K562 (cell line): ENCODE measurements around the gene POU2F3. TPM values are rescaled to one million over a fixed set of nuclear protein-coding genes. Genes with fewer than 3 reads are reported as not detected.

Experiments
- ATAC-seq: fragments of 200-7000 bp; cut with Tn5 transposase; 3 replicates; pipeline ENCODE4 v1.9.1; 2020; ENCODE audit warnings: moderate library complexity
- BruUV-seq: library from RNA; stranded (reverse); fragments of 400-500 nt; replicated peaks from 2 replicates; lab custom pipeline; 2021; lab: Mats Ljungman, UMichigan
- CTCF ChIA-PET: fragments of 300-600 bp; formaldehyde crosslinking; extraction: SDS; loops from one replicate; lab custom pipeline; 2021; ENCODE audit warnings: low intra/inter-chr PET ratio; lab: Yijun Ruan, JAX
- POLR2A ChIA-PET: fragments of 300-600, 350-650 bp; sonication (Branson Sonifier 250); formaldehyde crosslinking; extraction: SDS; loops from one replicate; lab custom pipeline; 2021; ENCODE audit warnings: antibody characterized with exemption, inconsistent platforms; lab: Yijun Ruan, JAX
- DNase-seq, 4 experiments: peaks; one replicate each; pipeline versions ENCODE4 v3.0.0 to v3.0.0-alpha.2; 2011 to 2018; ENCODE audit warnings: low spot score in 3 of 4, mixed read lengths in 3 of 4; ENCODE audit errors: extremely low read depth in 1 of 4
- FAIRE-seq: peaks from 2 replicates; lab custom pipeline; 2011; peaks lifted over from hg19 to GRCh38; lab: Jason Lieb, UNC
- H2AFZ ChIP-seq: 2 replicates; pipeline ENCODE4 v1.6.0; 2011; ENCODE audit warnings: low read depth, low read length, control low read depth, inconsistent platforms
- H3K27ac ChIP-seq: fragments of 200-600 bp; 3 replicates; pipeline ENCODE4 v1.8.0; 2011; ENCODE audit warnings: low read depth, mild to moderate bottlenecking, control low read depth, inconsistent platforms, low read length, moderate library complexity, mixed read lengths; ENCODE audit errors: extremely low read depth
- H3K27me3 ChIP-seq, 2 experiments: fragments of 300-600 bp in 1 of 2; 2 replicates in 1 of 2; 3 replicates in 1 of 2; pipeline versions ENCODE4 v1.6.0 to v1.8.0; 2011; ENCODE audit warnings: inconsistent platforms in 2 of 2, low read length in 2 of 2, mild to moderate bottlenecking in 1 of 2, mixed read lengths in 1 of 2, moderate library complexity in 1 of 2; ENCODE audit not compliant: control insufficient read depth in 2 of 2, insufficient read depth in 2 of 2
- H3K36me3 ChIP-seq: fragments of 300-600 bp; 3 replicates; pipeline ENCODE4 v1.8.0; 2011; ENCODE audit warnings: mild to moderate bottlenecking, low read length, inconsistent platforms; ENCODE audit not compliant: control insufficient read depth, insufficient read depth
- H3K4me1 ChIP-seq, 2 experiments: fragments of 200-600 bp in 1 of 2; replicated peaks in 1 of 2; 2 replicates in 1 of 2; 3 replicates in 1 of 2; pipeline versions ENCODE4 v1.5.1 to v1.8.0; 2011; ENCODE audit warnings: inconsistent platforms in 2 of 2, low read length in 2 of 2, mild to moderate bottlenecking in 1 of 2, mixed read lengths in 1 of 2, moderate library complexity in 1 of 2; ENCODE audit not compliant: control insufficient read depth in 2 of 2, insufficient read depth in 2 of 2
- H3K4me2 ChIP-seq: 2 replicates; pipeline ENCODE4 v1.6.1; 2011; ENCODE audit warnings: low read length, control low read depth, inconsistent platforms, mixed read lengths; ENCODE audit not compliant: insufficient read depth
- H3K4me3 ChIP-seq: fragments of 200-600 bp; sonication (generic), shearing (Covaris generic); 2 replicates; pipeline ENCODE4 v1.5.1; 2016; ENCODE audit warnings: control low read depth, inconsistent platforms
- H3K79me2 ChIP-seq: fragments of 200-600 bp; 3 replicates; pipeline ENCODE4 v1.8.0; 2011; ENCODE audit warnings: low read length, inconsistent platforms; ENCODE audit not compliant: control insufficient read depth, insufficient read depth
- H3K9ac ChIP-seq, 2 experiments: 2 replicates each; pipeline versions ENCODE4 v1.6.0 to v1.6.1; 2011; ENCODE audit warnings: low read depth in 2 of 2, low read length in 2 of 2, control low read depth in 1 of 2, inconsistent platforms in 1 of 2, mild to moderate bottlenecking in 1 of 2, mixed read lengths in 1 of 2; ENCODE audit not compliant: insufficient read depth in 1 of 2
- H3K9me1 ChIP-seq: one replicate; pipeline ENCODE4 v1.6.0; 2011; ENCODE audit warnings: inconsistent platforms, mild to moderate bottlenecking, low read length, moderate library complexity; ENCODE audit not compliant: control insufficient read depth, insufficient read depth
- H3K9me3 ChIP-seq: replicated peaks from 2 replicates; pipeline ENCODE4 v1.5.1; 2011; ENCODE audit warnings: low read depth, low read length, inconsistent platforms; ENCODE audit not compliant: control insufficient read depth, insufficient read depth
- H4K20me1 ChIP-seq: replicated peaks from 2 replicates; pipeline ENCODE4 v1.6.1; 2011; ENCODE audit warnings: low read length, inconsistent platforms, mixed read lengths; ENCODE audit not compliant: control insufficient read depth, insufficient read depth
- ADNP ChIP-seq: fragments of 200-800 bp; sonication (Bioruptor generic); IDR thresholded peaks from 2 replicates; pipeline ENCODE4 v1.6.1; 2016; ENCODE audit warnings: missing genetic modification characterization, missing compliant biosample characterization
- ASH1L ChIP-seq: fragments of 450-650 bp; IDR thresholded peaks from 2 replicates; pipeline ENCODE4 v1.6.1; 2018; ENCODE audit warnings: borderline replicate concordance, mild to moderate bottlenecking, low read depth; ENCODE audit not compliant: partially characterized antibody
- EHMT2 ChIP-seq: fragments of 450-650 bp; IDR thresholded peaks from 2 replicates; pipeline ENCODE4 v1.6.1; 2018; ENCODE audit warnings: antibody characterized with exemption
- MEIS2 ChIP-seq: fragments of 450-650 bp; IDR thresholded peaks from 2 replicates; pipeline ENCODE4 v1.6.1; 2014; ENCODE audit warnings: mild to moderate bottlenecking; ENCODE audit not compliant: partially characterized antibody
- MXI1 ChIP-seq: IDR thresholded peaks from 2 replicates; pipeline ENCODE4 v1.6.1; 2011; ENCODE audit warnings: low read depth, mild to moderate bottlenecking, improper control_type of control experiment, low read length
- NFE2 ChIP-seq: IDR thresholded peaks from 2 replicates; pipeline ENCODE4 v1.6.1; 2014; ENCODE audit warnings: antibody characterized with exemption, low read depth
- NFRKB ChIP-seq: fragments of 450-650 bp; IDR thresholded peaks from 2 replicates; pipeline ENCODE4 v1.6.1; 2016; ENCODE audit warnings: low read depth
- OTX1 ChIP-seq: fragments of 450-650 bp; formaldehyde crosslinking; IDR thresholded peaks from 2 replicates; pipeline ENCODE4 v1.4.0; 2022; ENCODE audit warnings: mild to moderate bottlenecking
- TAL1 ChIP-seq: fragments of 450-650 bp; IDR thresholded peaks from 2 replicates; pipeline ENCODE4 v1.6.1; 2016; ENCODE audit warnings: mild to moderate bottlenecking
- TARDBP ChIP-seq: fragments of 450-650 bp; IDR thresholded peaks from 2 replicates; pipeline ENCODE4 v1.6.1; 2016
- TBP ChIP-seq: optimal IDR thresholded peaks from 2 replicates; pipeline ENCODE3; 2011; ENCODE audit warnings: low read depth, low read length, improper control_type of control experiment
- ZKSCAN8 ChIP-seq: fragments of 200-800 bp; sonication (Bioruptor generic); IDR thresholded peaks from 2 replicates; pipeline ENCODE4 v1.6.1; 2016; ENCODE audit warnings: missing genetic modification characterization, missing compliant biosample characterization
- WGBS: fragments of 100-300 bp; shearing (Covaris generic); methylation state at CpG from one replicate; pipeline ENCODE4 v1.1.6; 2016; ENCODE audit warnings: low coverage, mixed read lengths; ENCODE audit not compliant: insufficient coverage; ENCODE audit errors: missing lambda C conversion rate; 5-methylcytosine and 5-hydroxymethylcytosine counted together
- in situ Hi-C: fragments of 300-500 bp; cut with MboI; formaldehyde crosslinking; loops from 4 replicates; pipeline ENCODE4 v1.15.0; 2018; ENCODE audit warnings: inconsistent platforms, mixed read lengths
- intact Hi-C: fragments of 100-400 bp; cut with micrococcal nuclease; formaldehyde crosslinking; loops from 2 replicates; pipeline ENCODE4 v1.14.2; 2022
- polyA plus RNA-seq, 8 experiments: library from polyadenylated mRNA; depleted of rRNA in 4 of 8; stranded (reverse) in 5 of 8; unstranded in 3 of 8; fragments of >200 nt; fragmentation: Nextera tagmentation in 2 of 8; fragmentation: Illumina TruSeq in 1 of 8; extraction: Ambion mirVana in 2 of 8; extraction: Trizol in 1 of 8; gene quantifications; 2 replicates each; pipeline versions ENCODE4 v1.2.1 to v1.2.3, GENCODE V29; 2011 to 2014; ENCODE audit warnings: inconsistent platforms in 1 of 8, missing spikeins in 1 of 8
- total RNA-seq, 7 experiments: library from RNA; depleted of rRNA in 6 of 7; stranded (reverse); fragments of >200 nt in 6 of 7; fragmentation: Illumina TruSeq in 2 of 7; extraction: Trizol in 2 of 7; gene quantifications; 2 replicates each; pipeline versions ENCODE4 v1.2.1 to v1.2.3, GENCODE V29; 2011 to 2021; ENCODE audit warnings: low replicate concordance in 1 of 7
- TF ChIP-seq, protein P1 (sequence below): IDR thresholded peaks from 3 replicates; pipeline ENCODE4 v1.6.1; 2011; ENCODE audit warnings: borderline replicate concordance, mild to moderate bottlenecking; ENCODE audit not compliant: insufficient read length, insufficient read depth
- TF ChIP-seq, protein P2 (sequence below): sonication (generic); formaldehyde crosslinking; IDR thresholded peaks from 2 replicates; pipeline ENCODE4 v1.8.1; 2023; ENCODE audit warnings: mild to moderate bottlenecking, missing genetic modification reagents
- TF ChIP-seq, protein P3 (sequence below): sonication (generic); formaldehyde crosslinking; IDR thresholded peaks from 2 replicates; pipeline ENCODE4 v1.8.0; 2022; ENCODE audit warnings: mild to moderate bottlenecking, low read depth, missing genetic modification reagents
- TF ChIP-seq, protein P4 (sequence below): IDR thresholded peaks from 2 replicates; pipeline ENCODE4 v1.6.1; 2014; ENCODE audit warnings: antibody characterized with exemption

POU2F3 gene
- total and polyA plus RNA-seq, 9 of the 15 experiments (the other 6 are each of a cell fraction or from before 2014, with no cell fraction given): not detected

DNA sequence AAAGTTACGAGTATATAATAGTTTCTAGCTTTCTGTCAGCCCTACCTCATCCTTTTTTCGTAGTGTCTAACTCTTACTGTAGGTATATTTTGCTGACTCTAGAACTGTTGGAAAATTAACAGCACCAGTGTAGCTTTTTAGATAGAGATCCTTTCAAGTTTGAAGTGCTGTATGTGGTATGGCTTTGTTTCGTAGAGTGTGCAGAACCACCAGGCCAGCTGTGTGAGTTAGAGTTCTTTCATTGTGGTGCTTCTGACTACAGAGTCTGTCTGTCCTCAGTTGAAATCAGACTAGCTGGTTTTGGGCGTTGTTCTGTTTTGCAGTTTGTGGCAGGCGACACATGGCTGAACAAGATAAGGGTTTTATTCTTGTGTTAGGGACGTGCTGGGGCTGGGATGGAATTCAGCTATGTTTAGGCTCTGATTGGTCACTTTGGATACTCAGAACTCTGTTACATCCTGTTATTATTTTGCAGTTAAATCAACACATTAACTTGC, 99.5 kb downstream of the POU2F3 start:
- POLR2A ChIA-PET: interaction anchor here (0.5 to 2.9 kb wide), 12 partner anchors 9 to 182 kb away, joined by 3 to 17 read pairs (median 4); partner anchors contain the start of gene TLCD5
- Histone ChIP-seq H3K79me2 (peaks cover 81% of the 10 kb centered on the region), H3K9me3 (no peaks in the 10 kb centered on the region), H3K27me3 (no peaks in the 10 kb centered on the region), H2AFZ (no peak overlapping the region), H3K4me3 (peak overlapping the region; percentile 72; the same call in 1 of the 2 replicates), H3K9ac (peak overlapping the region in 1 of 2 experiments; percentile 85; a peak in 2 of 4 replicates), H3K27ac (peak overlapping the region; percentile 84), H4K20me1 (peaks cover 14% of the 10 kb centered on the region; the same call in 1 of the 2 replicates), H3K4me1 (peaks cover 18 to 38% of the 10 kb centered on the region in 2 experiments; a peak in 4 of 5 replicates), H3K9me1 (no peaks in the 10 kb centered on the region), H3K4me2 (peak overlapping the region; percentile 68), H3K36me3 (no peaks in the 10 kb centered on the region)
- peak; percentile 77 for ATAC-seq
- peak; percentile 99 for FAIRE-seq
- no TSS peak for BruUV-seq
- 5% methylated on average over 6 of the region's 6 CpGs for WGBS
- CTCF ChIA-PET: no interaction called here
- in situ Hi-C loops (loop anchor here (5.0 kb wide), 1 partner anchor 163 kb away; no protein-coding TSS in a partner anchor), intact Hi-C loops (loop anchor here (5.0 to 10.0 kb wide), 3 partner anchors 48 to 345 kb away; no protein-coding TSS in a partner anchor)
- peak; percentile 64 to 94 (median 78) for DNase-seq
- TF ChIP-seq MXI1: peak; percentile 43; the same call in 1 of the 2 replicates
- TF ChIP-seq TBP: peak; percentile 76
- no peak for TF ChIP-seq NFRKB
- TF ChIP-seq NFE2: peak; percentile 34; the same call in 1 of the 2 replicates
- TF ChIP-seq TARDBP: no peak
- TF ChIP-seq ZKSCAN8 (CRISPR knock-in tag): no peak
- TF ChIP-seq, protein P1, sequence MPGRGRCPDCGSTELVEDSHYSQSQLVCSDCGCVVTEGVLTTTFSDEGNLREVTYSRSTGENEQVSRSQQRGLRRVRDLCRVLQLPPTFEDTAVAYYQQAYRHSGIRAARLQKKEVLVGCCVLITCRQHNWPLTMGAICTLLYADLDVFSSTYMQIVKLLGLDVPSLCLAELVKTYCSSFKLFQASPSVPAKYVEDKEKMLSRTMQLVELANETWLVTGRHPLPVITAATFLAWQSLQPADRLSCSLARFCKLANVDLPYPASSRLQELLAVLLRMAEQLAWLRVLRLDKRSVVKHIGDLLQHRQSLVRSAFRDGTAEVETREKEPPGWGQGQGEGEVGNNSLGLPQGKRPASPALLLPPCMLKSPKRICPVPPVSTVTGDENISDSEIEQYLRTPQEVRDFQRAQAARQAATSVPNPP: no peak
- no peak for TF ChIP-seq OTX1 (CRISPR knock-in tag)
- no peak for TF ChIP-seq EHMT2
- no peak for TF ChIP-seq ASH1L
- TF ChIP-seq, protein P2, sequence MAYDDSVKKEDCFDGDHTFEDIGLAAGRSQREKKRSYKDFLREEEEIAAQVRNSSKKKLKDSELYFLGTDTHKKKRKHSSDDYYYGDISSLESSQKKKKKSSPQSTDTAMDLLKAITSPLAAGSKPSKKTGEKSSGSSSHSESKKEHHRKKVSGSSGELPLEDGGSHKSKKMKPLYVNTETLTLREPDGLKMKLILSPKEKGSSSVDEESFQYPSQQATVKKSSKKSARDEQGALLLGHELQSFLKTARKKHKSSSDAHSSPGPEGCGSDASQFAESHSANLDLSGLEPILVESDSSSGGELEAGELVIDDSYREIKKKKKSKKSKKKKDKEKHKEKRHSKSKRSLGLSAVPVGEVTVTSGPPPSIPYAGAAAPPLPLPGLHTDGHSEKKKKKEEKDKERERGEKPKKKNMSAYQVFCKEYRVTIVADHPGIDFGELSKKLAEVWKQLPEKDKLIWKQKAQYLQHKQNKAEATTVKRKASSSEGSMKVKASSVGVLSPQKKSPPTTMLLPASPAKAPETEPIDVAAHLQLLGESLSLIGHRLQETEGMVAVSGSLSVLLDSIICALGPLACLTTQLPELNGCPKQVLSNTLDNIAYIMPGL (CRISPR knock-in tag): no peak
- no peak for TF ChIP-seq ADNP
- TF ChIP-seq, protein P3, sequence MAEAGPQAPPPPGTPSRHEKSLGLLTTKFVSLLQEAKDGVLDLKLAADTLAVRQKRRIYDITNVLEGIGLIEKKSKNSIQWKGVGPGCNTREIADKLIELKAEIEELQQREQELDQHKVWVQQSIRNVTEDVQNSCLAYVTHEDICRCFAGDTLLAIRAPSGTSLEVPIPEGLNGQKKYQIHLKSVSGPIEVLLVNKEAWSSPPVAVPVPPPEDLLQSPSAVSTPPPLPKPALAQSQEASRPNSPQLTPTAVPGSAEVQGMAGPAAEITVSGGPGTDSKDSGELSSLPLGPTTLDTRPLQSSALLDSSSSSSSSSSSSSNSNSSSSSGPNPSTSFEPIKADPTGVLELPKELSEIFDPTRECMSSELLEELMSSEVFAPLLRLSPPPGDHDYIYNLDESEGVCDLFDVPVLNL (CRISPR knock-in tag): no peak
- peak; percentile 94 for TF ChIP-seq TAL1
- TF ChIP-seq, protein P4, sequence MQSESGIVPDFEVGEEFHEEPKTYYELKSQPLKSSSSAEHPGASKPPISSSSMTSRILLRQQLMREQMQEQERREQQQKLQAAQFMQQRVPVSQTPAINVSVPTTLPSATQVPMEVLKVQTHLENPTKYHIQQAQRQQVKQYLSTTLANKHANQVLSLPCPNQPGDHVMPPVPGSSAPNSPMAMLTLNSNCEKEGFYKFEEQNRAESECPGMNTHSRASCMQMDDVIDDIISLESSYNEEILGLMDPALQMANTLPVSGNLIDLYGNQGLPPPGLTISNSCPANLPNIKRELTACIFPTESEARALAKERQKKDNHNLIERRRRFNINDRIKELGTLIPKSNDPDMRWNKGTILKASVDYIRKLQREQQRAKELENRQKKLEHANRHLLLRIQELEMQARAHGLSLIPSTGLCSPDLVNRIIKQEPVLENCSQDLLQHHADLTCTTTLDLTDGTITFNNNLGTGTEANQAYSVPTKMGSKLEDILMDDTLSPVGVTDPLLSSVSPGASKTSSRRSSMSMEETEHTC: no peak
- peak; percentile 87 for TF ChIP-seq MEIS2
